Measurements from ENCODE around the gene STIL. TPM values are rescaled to one million over a fixed set of nuclear protein-coding genes. Genes with fewer than 3 reads are reported as not detected.
"Not testable (repeated sequence)": the region's sequence is repeated elsewhere in the genome, so short reads cannot be mapped to it uniquely, and the experiment has no call there.

Gene STIL
- total RNA-seq, 1 donor from 2014 or later, result 7.8 TPM

DNA sequence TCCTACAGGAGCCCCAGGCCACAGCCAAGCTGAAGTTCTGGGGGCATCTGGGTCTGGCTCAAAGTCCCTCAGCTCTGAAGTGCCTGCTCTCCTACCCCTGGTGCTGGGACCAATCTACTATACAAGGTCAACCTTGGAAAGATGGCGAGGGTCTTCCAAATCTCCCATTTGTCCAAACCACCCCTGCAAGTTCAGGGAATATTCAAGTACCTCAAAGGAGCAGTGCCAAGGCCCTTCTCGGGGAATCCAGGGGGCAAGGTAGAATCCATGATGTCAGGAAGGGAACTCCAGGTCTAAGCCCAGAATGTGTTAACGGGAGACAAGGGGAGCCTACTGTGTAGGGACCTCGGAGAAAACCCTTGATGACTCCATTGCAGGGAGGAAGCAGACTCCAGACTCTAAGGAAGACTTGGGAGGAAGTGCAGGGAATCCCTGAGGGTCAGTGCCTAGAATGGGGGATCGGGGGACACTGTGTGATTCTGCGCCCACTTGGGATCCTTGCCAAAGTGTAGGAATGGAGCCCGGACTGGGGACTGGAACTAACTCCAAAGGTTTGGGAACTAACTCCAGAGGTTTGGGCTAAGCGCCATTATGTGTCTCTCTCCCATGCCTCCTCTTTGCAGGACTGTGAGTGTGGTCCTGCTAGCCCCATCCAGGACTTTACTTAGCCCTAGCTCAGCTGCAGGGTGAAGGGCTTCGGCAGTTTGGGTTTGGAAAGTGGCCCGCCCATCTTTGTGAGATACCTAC, 90.6 kb downstream of the STIL start:
- no peak for DNase-seq (ENCODE audit: extremely low read depth, low read depth, low spot score)

DNA sequence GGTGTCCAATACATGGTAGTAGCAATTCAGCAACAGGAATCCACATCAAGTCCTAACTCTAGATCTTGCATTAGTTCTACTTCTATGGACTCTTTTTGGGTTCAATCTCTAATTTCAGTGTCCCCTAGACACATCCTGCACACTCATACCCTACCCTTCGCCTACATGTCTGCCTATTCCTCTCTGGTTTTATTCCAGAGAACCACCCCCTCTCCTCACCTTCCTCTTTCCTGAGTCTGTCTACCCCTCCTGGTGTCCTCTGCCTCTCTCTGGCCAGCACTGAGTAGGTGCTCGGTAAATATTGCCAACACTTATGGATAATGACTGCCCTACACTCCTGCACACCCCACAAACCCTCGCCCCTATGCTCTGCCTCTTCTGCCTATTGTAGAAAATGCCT, 91.5 kb downstream of the STIL start:
- no peak for DNase-seq (ENCODE audit: extremely low read depth, low read depth, low spot score)

DNA sequence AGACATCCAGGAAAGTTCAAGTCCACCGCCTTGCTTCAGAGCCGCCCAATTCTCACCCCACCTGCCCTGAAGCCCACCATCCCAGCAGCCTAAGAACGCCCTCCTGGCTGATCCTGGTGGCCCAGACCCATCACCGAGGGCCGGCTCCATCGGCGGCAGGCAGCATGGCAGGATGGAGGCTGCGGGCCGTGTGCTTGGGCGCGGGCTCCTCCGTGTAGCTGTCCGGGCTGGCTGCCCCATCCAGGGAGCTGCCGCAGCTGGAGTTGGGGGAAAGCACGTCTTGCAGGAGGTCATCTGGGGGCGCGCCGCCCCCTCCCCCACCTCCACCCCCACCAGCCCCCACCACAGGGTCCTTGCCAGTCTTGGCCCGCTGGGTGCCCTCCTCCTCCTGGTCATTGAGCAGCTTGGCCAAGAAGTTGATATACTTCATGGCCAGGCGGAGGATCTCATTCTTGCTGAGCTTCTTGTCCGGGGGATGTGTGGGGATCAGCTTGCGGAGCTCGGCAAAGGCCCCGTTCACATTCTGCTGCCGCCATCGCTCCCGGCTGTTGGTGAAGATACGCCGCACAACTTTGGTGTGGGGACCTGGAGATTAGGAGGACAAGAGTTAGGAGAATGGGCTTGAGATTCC, 94.2 kb downstream of the STIL start:
- no peak for DNase-seq (ENCODE audit: extremely low read depth, low read depth, low spot score)

DNA sequence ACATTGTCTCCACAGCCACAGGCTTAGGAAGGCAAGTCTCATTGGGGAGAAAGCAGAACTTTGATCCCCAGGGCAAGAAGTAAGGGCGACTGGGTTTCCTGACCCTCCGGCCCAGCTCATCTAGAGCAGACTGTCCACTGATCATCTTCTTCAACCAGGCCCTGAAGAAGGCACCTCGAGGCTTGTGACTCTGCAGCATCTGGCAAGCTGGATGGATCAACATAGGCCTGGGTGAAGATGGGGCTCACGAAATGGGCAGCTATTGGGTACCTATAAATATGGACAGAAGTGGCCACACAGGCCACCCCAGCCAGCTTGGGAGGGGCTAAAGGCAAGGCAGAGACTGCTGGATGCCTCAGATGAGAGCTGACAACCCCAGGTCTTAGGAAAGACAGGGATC, 94.9 kb downstream of the STIL start:
- DNase-seq (ENCODE audit: extremely low read depth, low read depth, low spot score), result no peak

DNA sequence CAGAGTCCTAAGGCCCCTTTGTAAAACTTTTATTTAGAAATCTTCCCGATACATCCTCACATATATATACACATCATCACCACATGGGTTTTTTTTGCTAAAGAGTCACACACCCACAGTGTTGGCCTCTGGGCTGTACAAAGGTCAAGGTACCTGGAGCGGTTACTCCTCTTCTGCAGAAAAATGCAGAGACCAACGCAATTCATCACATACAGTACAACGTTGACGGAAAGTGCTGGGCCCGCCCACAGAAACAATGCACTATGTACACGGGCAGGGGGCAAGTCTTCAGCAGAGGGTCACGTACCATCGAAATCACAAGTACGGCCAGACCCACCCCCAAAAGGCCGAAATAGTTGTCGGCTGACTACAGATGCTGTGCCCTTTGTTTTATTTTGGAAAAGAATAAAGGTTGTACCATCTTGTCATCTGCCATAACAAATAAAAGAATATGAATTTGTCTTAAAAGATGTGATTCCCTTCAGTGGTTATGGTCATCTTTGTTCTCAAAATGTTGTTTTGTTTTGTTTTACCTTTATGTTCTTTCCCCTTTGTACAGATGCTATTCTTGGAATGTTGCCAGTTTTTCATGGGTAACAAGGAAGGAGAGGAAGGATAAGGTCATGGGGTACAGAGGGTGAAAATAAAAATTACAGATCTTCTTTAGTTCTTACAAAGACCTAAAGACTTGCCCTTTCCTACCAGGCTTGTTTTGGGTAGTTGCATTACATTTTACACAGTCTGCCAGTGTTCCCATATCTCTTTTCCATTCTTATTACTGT, 97.5 kb downstream of the STIL start:
- DNase-seq (ENCODE audit: extremely low read depth, low read depth, low spot score), result no peak

DNA sequence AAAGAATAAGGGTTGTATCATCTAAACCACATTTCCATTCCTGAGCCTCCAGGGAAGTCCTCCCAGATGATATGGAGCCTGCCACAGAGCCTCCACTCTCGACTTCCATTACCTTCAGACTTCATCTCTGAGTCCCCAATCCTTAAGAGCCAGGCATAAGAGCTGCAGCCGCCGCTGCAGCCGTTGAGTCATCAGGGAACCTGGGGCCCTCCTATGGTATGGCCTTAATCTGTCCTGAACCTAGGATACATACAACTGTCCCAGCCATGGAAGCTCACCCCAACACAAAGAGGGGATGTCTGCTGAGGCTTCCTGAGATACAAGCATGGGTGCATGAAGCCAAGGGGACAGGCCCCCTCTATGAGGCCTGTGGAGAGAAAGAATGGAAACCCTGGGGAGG, 98.2 kb downstream of the STIL start:
- no peak for DNase-seq (ENCODE audit: extremely low read depth, low read depth, low spot score)

DNA sequence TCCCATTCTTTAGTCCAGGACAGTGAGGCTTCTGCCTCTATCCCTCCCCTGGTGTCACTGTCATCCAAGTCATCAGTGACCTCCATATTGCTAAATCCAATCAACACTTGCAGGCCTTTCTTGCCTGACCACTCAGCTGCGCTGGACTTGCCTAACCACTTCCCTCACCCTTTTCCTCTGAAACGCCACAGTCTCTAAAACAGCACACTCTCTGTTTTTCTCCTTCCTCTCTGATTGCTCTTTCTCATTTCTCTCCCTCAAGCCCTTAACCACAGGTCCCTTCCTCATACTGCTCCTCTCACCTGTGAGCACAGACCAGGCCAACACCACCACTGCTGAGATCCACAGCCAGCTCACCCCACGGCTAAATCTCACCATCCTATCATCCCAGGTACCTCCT, 99.4 kb downstream of the STIL start:
- DNase-seq (ENCODE audit: extremely low read depth, low read depth, low spot score), result no peak

DNA sequence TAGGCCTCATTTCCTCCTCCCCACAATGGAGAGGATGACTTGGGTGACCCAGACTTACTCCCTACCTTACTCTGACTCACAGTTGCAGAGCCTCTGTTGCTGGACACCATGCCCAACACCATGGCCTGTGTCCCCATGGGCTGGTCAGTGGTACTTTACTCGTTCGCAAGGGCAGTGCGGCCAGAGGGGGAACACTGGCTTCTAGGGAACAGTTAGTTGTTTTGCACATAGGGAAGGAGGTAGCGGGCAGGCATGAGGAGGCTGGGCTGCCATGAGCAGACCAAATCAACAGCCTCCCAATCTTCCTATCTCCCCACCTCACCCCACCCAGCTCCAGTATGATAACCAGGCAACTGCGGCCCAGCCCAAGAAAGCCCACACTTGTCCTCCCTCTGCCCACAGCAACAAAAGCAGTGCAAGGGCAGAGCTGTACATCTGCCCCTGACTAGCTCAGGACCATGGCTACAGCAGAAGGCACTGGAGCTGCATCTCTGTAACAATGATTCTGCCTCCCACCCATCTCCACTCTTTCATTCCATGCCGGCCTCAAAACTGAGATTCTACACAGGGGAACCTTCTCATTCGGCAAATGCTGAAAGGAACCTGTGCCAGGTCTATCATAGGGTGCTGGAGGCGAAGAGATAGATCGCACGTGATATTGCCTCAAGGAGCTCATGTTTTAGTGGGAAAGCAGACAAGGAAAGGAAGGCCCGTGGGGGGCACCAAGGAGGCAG, 100.5 kb downstream of the STIL start:
- DNase-seq (ENCODE audit: extremely low read depth, low read depth, low spot score), result no peak

DNA sequence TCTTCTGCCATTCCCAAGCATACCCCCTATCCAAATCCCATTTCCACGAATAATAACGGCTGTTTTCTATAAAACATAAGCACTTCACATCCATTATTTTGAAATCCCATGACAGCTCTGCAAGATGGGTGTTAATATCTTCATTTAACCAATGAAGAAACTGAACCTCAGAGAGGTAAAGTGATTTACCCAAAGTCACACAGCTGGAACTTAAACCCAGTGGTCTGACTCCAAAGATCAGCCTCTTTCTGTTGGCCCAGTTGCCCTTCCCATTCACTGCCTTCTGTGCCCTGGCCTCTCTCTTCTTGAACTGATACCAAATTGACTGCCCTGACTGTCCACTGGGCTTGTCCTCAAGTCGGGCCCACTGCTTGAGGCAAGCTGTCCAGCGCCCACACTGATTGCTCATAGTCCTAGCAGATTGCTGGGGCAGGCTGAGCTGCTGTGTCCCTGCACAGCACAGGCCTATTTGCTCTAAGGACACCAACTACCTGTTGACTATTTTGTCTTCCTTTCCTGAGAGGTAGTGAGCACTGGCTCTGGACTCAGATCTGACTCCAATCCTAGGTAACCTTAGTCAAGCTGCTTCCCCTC, 101.2 kb downstream of the STIL start:
- DNase-seq (ENCODE audit: extremely low read depth, low read depth, low spot score), result no peak

DNA sequence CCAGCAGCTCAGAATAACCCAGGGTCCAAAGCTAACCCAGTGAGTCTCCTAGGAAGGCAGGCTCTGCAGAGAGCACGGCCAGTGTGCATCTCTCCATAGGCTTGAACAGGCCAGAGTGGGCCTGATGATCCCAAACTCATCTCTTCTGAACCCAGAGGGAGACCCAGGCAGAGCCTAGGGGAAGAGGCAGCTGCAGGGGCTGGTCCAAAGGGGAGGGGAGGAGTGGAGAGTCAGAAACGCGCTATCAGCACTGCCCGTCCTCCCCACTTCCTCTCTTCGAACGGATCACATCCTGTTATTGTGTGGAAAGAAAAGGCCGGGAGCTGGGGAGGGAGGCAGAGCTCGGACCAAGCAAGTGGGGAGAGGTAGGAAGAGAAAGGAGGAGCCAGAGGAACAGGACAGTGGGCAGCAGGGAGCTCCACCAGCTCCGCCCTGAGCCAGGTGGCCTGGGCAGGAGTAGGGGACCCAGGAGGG, 102.1 kb downstream of the STIL start:
- DNase-seq (ENCODE audit: extremely low read depth, low read depth, low spot score), result peak; percentile 72

DNA sequence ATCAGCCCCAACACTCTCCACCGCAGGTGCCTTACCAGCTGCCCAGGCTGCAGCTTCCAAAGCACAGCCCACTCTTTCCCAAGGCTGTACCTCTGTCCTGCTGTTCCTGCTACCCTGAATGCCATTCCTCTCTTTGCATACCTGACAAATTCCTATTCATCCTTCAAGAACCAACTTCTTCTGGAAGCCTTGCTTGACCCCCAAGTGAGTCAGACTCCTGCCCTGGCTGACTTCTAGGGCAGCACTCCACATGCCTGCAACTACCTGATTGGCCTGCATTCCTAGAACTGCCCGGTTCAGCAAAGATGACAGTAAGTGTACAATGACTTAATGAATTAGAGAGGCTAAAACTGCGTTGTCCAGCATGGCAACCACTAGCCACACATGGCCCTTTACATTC, 103.3 kb downstream of the STIL start:
- no peak for DNase-seq (ENCODE audit: extremely low read depth, low read depth, low spot score)

DNA sequence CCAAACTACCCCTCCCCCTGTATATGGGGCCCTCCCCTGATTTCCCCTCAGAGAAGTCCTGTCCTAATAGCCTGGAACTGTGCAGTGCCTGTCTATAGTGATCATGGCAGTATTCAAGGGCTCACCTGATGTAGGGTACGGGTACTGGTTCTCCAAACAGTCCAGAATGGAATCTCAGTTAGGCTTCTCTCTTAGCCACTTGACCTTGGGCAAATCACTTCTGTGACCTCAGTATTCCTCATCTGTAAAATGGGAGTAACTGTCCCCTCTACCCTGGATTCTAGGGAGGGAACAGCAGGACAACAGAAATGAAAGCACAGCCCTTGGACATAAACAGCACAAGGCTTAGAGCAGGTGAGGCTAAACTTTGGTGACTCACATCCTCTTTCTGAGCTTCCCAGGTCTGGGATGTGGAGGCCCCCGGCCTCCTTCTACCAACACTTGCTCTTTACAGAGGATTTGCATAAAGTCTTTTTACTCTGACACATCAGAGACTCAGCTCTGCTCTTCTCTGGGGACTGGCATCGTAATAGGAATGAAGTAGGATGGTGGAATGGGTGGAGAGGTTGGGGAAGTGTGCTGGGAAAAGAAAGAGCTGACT, 104.1 kb downstream of the STIL start:
- no peak for DNase-seq (ENCODE audit: extremely low read depth, low read depth, low spot score)

DNA sequence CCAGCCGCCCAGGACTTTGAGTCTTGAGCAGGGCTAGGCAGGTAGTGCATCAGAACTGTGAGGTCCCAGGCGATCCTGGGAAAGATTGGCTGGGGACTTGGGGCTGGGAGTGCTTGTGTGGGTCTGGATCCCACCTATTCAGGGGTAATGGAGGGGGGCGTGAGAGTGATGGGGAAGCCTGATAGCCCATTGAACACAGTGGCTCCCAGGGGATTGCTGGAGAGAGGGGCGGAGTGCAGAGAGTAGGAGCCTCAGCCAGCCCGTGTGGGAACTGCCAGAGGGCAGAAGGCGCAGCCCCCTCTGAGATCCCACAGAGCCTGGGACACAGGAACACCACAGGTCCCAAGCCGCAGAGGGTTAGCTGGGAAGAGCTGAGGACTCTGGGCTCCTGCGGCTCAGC, 104.9 kb downstream of the STIL start:
- DNase-seq (ENCODE audit: extremely low read depth, low read depth, low spot score), result no peak

DNA sequence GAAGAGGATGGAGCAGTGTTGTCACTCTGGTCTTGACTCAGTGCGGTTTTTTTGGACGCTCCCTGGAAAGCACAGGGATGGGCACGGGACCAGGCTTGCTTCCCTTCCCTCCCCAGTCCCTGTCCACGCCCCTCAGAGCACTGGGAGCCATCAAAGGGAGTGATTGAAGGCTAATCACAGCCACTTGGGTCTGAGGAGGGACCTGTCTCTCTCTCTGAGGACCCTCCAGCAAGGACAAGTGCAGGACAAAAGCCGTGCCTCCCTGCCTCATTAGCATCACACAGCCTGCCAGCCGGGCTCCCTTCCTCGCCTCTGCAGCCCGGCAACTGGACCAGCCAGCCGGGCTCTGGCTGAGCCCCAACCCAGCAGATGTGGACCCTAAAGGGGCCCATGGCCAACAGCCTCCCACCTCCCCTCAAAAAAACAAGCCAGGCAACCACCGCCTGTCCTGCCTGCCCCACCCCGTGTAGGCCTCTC, 105.5 kb downstream of the STIL start:
- DNase-seq (ENCODE audit: extremely low read depth, low read depth, low spot score), result no peak

DNA sequence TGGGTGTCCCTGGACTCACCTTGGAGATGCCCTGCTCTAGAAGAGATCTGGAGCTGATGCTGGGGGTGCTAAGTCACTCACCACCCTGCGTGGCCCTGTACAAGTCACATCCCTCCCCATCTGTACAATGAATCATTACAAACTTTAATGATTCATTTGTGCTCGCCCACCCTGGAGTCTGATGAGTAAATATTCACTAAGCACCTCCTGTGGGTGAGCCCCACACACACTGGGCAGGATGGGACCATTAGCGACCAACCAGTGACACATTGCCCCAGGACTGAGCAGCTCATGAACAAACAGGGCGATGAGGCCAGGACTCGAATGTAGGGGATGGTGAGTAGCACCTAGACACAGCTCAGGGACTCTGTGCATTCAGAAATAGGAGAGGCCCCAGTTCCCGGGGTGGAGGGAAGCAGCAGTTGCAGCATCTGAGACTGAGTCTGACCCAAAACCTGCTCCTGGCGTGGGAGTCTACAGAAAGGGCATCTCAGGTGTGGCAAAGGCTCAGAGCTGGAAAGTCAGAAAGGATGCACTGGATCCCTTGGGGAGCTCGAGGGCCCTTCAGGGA, 106.1 kb downstream of the STIL start:
- DNase-seq (ENCODE audit: extremely low read depth, low read depth, low spot score), result no peak

DNA sequence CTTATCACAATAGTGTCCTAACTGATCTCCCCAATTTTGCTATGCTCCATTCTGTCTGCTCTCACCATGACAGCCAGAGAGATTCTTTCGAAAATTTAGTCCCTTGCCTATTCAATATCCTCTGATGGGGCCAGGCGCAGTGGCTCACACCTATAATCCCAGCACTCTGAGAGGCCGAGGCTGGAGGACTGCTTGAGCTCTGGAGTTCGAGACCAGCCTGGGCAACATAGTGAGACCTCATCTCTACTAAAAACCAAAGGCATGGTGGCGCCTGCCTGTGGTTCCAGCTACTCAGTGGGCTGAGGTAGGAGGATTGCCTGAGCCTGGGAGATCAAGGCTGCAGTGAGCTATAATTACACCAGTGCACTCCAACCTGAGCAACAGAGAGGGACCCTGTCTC, 108.0 kb downstream of the STIL start:
- no peak for DNase-seq (ENCODE audit: extremely low read depth, low read depth, low spot score)

DNA sequence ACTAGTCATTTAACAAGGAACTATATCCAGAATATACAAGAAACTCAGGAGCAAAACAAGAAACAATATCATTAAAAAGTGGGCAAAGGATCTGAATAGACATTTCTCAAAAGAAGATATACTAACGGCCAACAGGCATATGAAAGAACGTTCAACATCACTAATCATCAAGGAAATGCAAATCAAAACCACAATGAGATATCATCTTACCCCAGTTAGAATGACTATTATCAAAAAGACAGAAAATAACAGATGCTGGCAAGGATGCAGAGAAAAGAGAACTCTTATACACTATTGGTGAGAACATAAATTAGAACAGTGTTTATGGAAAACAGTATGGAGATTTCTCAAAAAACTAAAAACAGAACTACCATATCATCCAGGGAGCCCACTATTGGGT, 110.4 kb downstream of the STIL start:
- not testable (repeated sequence) for DNase-seq (ENCODE audit: extremely low read depth, low read depth, low spot score)

DNA sequence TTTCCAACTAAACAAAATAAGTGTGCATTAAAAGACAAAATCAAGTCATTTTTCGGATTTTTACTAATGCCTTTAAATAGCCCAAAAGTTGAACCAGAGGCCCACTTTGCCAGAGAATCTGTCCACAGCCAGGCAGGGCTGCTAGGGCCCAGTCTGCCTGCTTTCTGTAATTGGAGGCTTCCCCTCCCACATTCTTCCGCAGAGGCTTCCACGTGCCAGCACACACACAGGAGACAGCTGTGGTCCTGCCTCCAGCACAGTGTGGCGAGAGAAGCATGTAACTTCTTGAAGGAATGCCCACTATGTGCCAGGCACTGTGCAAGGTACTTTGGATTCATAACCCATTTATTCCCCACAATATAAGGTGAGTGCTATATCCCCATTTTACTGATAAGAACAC, 112.8 kb downstream of the STIL start:
- DNase-seq (ENCODE audit: extremely low read depth, low read depth, low spot score), result no peak
